Progenitor cell of endocrine pancreas (in vitro differentiated cells): ENCODE results near the gene ZNF12. TPM values are rescaled to one million over a fixed set of nuclear protein-coding genes. Genes with fewer than 3 reads are reported as not detected.
"Not testable (repeated sequence)": the region's sequence is repeated elsewhere in the genome, so short reads cannot be mapped to it uniquely, and the experiment has no call there.

Experiments used
- DNase-seq: peaks from one replicate; pipeline ENCODE4 v3.0.0; 2021; ENCODE audit warnings: low spot score; ENCODE audit not compliant: unreplicated experiment
- H3K27ac Mint-ChIP-seq: 2 replicates; pipeline ENCODE4 v1.8.0; 2021; ENCODE audit warnings: mild to moderate bottlenecking, moderate library complexity, mixed read lengths
- H3K27me3 Mint-ChIP-seq: 2 replicates; pipeline ENCODE4 v1.8.0; 2021; ENCODE audit warnings: mixed read lengths
- H3K36me3 Mint-ChIP-seq: 2 replicates; pipeline ENCODE4 v1.8.0; 2022; ENCODE audit warnings: mixed read lengths; ENCODE audit not compliant: insufficient read depth
- H3K4me1 Mint-ChIP-seq: 2 replicates; pipeline ENCODE4 v1.8.0; 2021; ENCODE audit warnings: low read depth, mixed read lengths
- H3K4me3 Mint-ChIP-seq: 2 replicates; pipeline ENCODE4 v1.8.0; 2021; ENCODE audit warnings: low read depth, mild to moderate bottlenecking, moderate library complexity, mixed read lengths
- H3K9me3 Mint-ChIP-seq: 2 replicates; pipeline ENCODE4 v1.8.0; 2021; ENCODE audit warnings: low read depth, mixed read lengths
- total RNA-seq: library from RNA; stranded (reverse); gene quantifications from 2 replicates; pipeline ENCODE4 v1.2.1, GENCODE V29; 2021
- TF ChIP-seq, protein P1 (sequence below): fragments of 200-600 bp; sonication (generic); IDR thresholded peaks from one replicate; pipeline ENCODE4 v1.5.0; 2021; ENCODE audit warnings: antibody characterized with exemption, mild to moderate bottlenecking; ENCODE audit not compliant: unreplicated experiment

ZNF12 gene
- total RNA-seq, 1 donor from 2014 or later: 28.8 TPM

DNA sequence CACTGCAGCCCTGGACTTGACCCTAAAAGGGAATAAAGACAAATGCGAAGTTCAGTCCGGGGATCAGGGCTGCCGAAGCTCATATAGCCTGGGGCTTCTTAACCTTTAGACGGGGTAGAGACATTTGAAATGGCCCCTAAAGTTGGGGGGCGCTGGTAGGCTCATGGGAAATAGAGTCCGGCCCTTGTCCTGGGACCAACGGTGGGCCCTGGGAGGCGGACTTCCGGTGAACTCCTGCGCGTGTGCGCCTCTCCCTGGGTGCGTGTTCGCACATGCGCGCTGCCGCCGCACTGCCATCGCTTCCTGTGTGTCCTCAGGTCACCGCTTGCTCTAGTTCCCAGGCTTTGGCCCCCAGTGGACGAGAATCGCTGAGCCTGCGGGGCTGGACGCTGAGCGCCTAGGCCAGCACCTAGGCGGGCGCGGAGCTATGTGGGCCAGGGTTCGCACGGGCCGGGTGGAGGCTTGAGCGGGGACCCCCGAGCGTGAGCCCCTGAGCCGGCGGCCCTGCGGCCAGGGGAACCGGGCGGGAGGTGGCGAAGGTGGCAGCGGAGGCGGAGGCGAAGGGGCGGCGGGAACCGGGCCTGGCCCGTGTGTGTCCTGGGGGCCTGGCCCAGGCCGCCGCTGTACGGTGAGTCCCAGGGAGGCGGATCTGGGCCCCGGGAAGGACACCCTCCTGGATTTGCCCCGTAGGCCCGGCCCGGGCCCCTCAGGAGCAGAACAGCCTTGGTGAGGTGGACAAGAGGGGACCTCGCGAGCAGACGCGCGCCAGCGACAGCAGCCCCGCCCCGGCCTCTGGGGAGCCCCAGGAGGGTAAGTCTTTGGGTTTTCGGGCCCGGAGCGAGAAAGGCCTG, 23.0 kb upstream of the ZNF12 start:
- peak overlapping the region; percentile 87 for H3K4me3 Mint-ChIP-seq
- TF ChIP-seq, protein P1, sequence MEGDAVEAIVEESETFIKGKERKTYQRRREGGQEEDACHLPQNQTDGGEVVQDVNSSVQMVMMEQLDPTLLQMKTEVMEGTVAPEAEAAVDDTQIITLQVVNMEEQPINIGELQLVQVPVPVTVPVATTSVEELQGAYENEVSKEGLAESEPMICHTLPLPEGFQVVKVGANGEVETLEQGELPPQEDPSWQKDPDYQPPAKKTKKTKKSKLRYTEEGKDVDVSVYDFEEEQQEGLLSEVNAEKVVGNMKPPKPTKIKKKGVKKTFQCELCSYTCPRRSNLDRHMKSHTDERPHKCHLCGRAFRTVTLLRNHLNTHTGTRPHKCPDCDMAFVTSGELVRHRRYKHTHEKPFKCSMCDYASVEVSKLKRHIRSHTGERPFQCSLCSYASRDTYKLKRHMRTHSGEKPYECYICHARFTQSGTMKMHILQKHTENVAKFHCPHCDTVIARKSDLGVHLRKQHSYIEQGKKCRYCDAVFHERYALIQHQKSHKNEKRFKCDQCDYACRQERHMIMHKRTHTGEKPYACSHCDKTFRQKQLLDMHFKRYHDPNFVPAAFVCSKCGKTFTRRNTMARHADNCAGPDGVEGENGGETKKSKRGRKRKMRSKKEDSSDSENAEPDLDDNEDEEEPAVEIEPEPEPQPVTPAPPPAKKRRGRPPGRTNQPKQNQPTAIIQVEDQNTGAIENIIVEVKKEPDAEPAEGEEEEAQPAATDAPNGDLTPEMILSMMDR: no peak
- no peaks in the 10 kb centered on the region for H3K9me3 Mint-ChIP-seq
- H3K36me3 Mint-ChIP-seq: peaks cover 16% of the 10 kb centered on the region
- DNase-seq: peak; percentile 77
- H3K4me1 Mint-ChIP-seq: peaks cover 10% of the 10 kb centered on the region
- peak overlapping the region; percentile 84 for H3K27ac Mint-ChIP-seq
- peaks cover 3% of the 10 kb centered on the region for H3K27me3 Mint-ChIP-seq

DNA sequence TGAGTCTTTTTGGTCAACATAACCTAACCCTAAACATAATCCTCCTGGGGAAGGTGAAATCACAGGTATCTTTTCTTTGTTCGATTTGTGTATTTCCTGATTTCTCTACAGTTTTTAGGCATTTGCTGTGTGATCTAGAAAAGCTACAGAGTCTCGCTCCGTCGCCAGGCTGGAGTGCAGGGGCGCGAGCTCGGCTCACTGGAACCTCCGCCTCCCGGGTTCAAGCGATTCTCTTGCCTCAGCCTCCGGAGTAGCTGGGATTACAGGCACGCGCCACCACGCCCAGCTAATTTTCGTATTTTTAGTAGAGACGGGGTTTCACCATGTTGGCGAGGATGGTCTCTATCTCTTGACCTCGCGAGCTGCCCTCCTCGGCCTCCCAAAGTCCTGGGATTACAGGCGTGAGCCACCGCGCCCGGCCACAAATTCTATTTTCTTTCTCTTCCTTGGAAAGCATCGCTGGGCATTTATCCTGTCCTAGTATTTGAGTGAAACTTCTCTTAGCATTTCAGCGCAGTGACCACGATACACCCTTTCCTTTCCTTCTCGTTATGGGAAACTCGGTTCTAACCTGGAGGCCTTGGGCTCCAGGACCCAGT, 22.2 kb upstream of the ZNF12 start:
- peaks cover 10% of the 10 kb centered on the region for H3K4me1 Mint-ChIP-seq
- not testable (repeated sequence) for DNase-seq, H3K27me3 Mint-ChIP-seq, H3K9me3 Mint-ChIP-seq
- H3K4me3 Mint-ChIP-seq: peak overlapping the region; percentile 87
- H3K36me3 Mint-ChIP-seq: peaks cover 12% of the 10 kb centered on the region
- peak overlapping the region; percentile 84 for H3K27ac Mint-ChIP-seq

DNA sequence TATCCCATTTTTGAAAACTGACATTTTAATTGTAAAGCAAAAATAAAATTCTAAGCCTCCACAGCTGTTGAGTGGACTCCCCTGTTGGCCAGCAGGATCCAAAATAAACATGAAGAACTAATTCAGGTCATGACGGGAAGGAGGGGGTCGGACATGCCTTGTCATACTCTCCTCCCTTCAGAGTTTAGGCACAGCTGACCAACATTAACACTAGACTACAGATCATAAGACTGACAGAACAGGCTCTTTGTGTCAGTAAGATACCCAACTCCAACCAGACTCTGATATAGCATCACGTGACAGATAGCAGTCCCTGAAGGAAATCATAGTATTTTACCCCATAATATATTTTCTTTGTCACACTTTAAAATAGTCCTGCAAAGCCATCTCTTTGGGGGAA, 20.9 kb upstream of the ZNF12 start:
- Mint-ChIP-seq H3K4me3 (no peak overlapping the region), H3K27ac (no peak overlapping the region), H3K27me3 (peaks cover 5% of the 10 kb centered on the region), H3K36me3 (peaks cover 5% of the 10 kb centered on the region), H3K9me3 (no peaks in the 10 kb centered on the region), H3K4me1 (peaks cover 10% of the 10 kb centered on the region)
- TF ChIP-seq, protein P1: no peak
- no peak for DNase-seq

DNA sequence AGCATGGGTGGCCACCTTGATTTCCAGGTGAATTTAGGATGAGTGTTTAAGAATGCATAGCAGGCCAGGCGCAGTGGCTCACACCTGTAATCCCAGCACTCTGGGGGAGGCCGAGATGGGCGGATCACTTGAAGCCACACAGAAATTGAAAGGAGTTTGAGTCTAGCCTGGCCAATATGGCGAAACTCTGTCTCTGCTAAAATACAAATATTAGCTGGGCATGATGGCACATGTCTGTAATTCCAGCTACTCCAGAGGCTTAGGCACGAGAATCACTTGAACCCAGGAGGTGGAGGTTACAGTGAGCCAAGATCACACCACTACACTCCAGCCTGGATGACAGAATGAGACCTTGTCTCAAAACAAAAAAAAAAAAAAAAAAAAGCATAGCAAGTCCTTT, 19.6 kb upstream of the ZNF12 start:
- peaks cover 10% of the 10 kb centered on the region for H3K4me1 Mint-ChIP-seq

DNA sequence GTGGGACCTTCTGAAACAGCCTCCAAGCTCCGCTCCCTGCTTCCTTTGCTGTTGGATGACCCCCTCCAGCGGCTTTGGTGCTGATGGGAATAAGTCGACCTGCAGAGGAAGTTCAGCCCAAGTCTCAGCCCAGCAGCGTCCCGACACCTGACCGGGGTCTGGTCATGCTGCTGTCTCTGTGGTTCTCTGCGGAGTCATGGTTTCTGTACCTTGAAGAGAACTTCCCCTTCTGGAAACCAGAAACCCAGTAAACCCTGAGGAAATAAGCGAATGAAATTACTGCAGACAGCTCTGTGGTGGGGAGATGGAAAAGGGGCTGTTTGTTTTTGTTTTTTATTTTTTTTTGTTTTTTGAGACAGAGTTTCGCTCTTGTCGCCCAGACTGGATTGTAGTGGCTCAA, 18.3 kb upstream of the ZNF12 start:
- H3K9me3 Mint-ChIP-seq: no peaks in the 10 kb centered on the region
- H3K36me3 Mint-ChIP-seq: peaks cover 2% of the 10 kb centered on the region
- H3K27me3 Mint-ChIP-seq: peaks cover 5% of the 10 kb centered on the region
- H3K27ac Mint-ChIP-seq: no peak overlapping the region
- DNase-seq: no peak
- peaks cover 2% of the 10 kb centered on the region for H3K4me1 Mint-ChIP-seq
- TF ChIP-seq, protein P1: no peak
- H3K4me3 Mint-ChIP-seq: no peak overlapping the region

More for the DNA sequence above, 19.6 kb upstream of the ZNF12 start:
- H3K27ac Mint-ChIP-seq, H3K9me3 Mint-ChIP-seq, H3K27me3 Mint-ChIP-seq, H3K36me3 Mint-ChIP-seq, DNase-seq, H3K4me3 Mint-ChIP-seq: not testable (repeated sequence)

DNA sequence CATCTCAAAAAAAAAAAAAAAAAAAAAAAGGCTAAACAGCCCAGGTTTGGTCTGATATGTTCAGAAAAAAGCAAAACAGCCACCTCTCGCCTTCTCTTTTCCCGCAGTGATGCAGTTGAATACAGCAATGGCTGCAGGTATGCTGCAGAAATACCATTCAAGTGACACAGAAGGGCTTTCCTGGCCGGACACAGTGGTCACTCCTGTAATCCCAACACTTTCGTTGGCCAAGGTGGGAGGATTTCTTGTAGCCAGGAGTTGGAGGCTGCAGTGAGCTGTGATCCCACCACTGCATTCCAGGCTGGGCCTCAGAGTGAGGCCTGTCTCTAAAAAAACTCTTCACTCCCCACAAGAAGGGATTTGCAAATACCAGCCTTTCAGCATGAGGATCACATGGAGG, 17.6 kb upstream of the ZNF12 start:
- H3K27ac Mint-ChIP-seq: not testable (repeated sequence)

More for the DNA sequence above, 17.6 kb upstream of the ZNF12 start:
- DNase-seq, H3K9me3 Mint-ChIP-seq, H3K4me1 Mint-ChIP-seq, H3K4me3 Mint-ChIP-seq, H3K27me3 Mint-ChIP-seq, H3K36me3 Mint-ChIP-seq: not testable (repeated sequence)
